Stimulated activated naive CD4-positive, alpha-beta T cell treated with Interleukin-2 at 50 U/mL for 16 hours (primary cell): ENCODE measurements around the gene EMP1.

Experiments
- DNase-seq: peaks from one replicate; lab custom pipeline; 2025; lab: John Stamatoyannopoulos, UW

EMP1 gene

GRCh38 chr12:13223179-13223804, 26.8 kb downstream of the EMP1 start:
- DNase-seq: no peak

GRCh38 chr12:13223941-13224340, 27.4 kb downstream of the EMP1 start:
- no peak for DNase-seq

GRCh38 chr12:13227191-13227590, 30.7 kb downstream of the EMP1 start:
- no peak for DNase-seq

GRCh38 chr12:13228579-13228978, 32.1 kb downstream of the EMP1 start:
- DNase-seq: no peak

- DNase-seq: no peak
These were observed 33.0 kb downstream of the EMP1 start for GRCh38 chr12:13229504-13229903.

GRCh38 chr12:13230500-13230899, 34.0 kb downstream of the EMP1 start:
- DNase-seq: no peak

GRCh38 chr12:13233830-13234641, 37.5 kb downstream of the EMP1 start:
- peak; percentile 4 for DNase-seq

GRCh38 chr12:13238204-13238603, 41.7 kb downstream of the EMP1 start:
- DNase-seq: no peak

GRCh38 chr12:13241833-13242488, 45.4 kb downstream of the EMP1 start:
- no peak for DNase-seq

- no peak for DNase-seq
These were observed 46.4 kb downstream of the EMP1 start for GRCh38 chr12:13242936-13243335.

GRCh38 chr12:13243516-13244070, 47.1 kb downstream of the EMP1 start:
- no peak for DNase-seq

- DNase-seq: no peak
These were observed 51.1 kb downstream of the EMP1 start for GRCh38 chr12:13247596-13247995.

- DNase-seq: no peak
These were observed 52.4 kb downstream of the EMP1 start for GRCh38 chr12:13248964-13249363.

- no peak for DNase-seq
These were observed 53.9 kb downstream of the EMP1 start for GRCh38 chr12:13250416-13250815.

GRCh38 chr12:13251521-13251920, 55.0 kb downstream of the EMP1 start:
- DNase-seq: no peak

- DNase-seq: no peak
These were observed 55.5 kb downstream of the EMP1 start for GRCh38 chr12:13252024-13252423.

- DNase-seq: no peak
These were observed 56.1 kb downstream of the EMP1 start for GRCh38 chr12:13252616-13253015.

- no peak for DNase-seq
These were observed 57.6 kb downstream of the EMP1 start for GRCh38 chr12:13253966-13254760.

GRCh38 chr12:13255792-13256691, 59.5 kb downstream of the EMP1 start:
- DNase-seq: peak; percentile 71

- no peak for DNase-seq
These were observed 60.1 kb downstream of the EMP1 start for GRCh38 chr12:13256692-13257045.

- no peak for DNase-seq
These were observed 60.9 kb downstream of the EMP1 start for GRCh38 chr12:13257356-13257875.
